Choroid plexus epithelial cell (primary cell): ENCODE data around the gene IDH2.

ENCODE experiments used
- DNase-seq: peaks from one replicate; pipeline ENCODE4 v3.0.0-alpha.2; 2010; ENCODE audit warnings: low read depth
- H3K4me3 ChIP-seq: 2 replicates; pipeline ENCODE4 v1.5.1; 2011; ENCODE audit warnings: low read depth, mild to moderate bottlenecking, control low read depth, low read length, moderate library complexity
- TF ChIP-seq, protein P1 (sequence below): conservative IDR thresholded peaks from 2 replicates; pipeline ENCODE4 v1.5.1; 2011; ENCODE audit warnings: low read depth, mild to moderate bottlenecking, control low read depth, inconsistent platforms, low read length, moderate library complexity

The IDH2 gene

DNA sequence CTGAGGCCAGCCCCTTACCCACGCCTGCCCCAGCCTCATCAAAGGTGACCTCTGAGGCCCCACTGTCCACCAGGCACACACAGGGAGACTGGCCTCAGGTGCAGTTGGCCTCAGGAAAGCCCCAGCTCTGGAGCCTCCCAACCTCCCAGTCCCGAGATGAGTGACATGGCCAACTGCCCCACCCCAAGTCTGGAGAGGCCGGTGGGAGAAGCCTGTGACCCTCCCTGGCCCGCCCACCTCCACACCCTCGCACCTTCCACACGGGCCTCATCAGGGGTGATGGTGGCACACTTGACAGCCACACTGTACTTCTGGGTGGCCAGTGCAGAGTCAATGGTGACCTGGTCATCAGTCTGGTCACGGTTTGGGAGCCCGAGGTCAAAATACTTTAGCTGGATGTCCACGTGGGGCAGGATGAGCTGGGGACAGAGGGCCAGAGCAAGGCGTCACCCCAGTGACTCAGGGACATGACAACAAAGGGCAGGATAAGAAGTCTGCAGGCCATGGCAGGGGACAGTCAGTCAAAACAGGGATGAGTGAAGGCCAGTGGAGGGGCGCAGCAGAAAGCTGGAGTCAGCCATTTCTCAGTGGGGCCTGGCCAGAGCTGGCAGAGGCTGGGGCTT, 11.9 kb downstream of the IDH2 start:
- no peak for DNase-seq
- TF ChIP-seq, protein P1, sequence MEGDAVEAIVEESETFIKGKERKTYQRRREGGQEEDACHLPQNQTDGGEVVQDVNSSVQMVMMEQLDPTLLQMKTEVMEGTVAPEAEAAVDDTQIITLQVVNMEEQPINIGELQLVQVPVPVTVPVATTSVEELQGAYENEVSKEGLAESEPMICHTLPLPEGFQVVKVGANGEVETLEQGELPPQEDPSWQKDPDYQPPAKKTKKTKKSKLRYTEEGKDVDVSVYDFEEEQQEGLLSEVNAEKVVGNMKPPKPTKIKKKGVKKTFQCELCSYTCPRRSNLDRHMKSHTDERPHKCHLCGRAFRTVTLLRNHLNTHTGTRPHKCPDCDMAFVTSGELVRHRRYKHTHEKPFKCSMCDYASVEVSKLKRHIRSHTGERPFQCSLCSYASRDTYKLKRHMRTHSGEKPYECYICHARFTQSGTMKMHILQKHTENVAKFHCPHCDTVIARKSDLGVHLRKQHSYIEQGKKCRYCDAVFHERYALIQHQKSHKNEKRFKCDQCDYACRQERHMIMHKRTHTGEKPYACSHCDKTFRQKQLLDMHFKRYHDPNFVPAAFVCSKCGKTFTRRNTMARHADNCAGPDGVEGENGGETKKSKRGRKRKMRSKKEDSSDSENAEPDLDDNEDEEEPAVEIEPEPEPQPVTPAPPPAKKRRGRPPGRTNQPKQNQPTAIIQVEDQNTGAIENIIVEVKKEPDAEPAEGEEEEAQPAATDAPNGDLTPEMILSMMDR, result no peak
- no peak overlapping the region for H3K4me3 ChIP-seq

DNA sequence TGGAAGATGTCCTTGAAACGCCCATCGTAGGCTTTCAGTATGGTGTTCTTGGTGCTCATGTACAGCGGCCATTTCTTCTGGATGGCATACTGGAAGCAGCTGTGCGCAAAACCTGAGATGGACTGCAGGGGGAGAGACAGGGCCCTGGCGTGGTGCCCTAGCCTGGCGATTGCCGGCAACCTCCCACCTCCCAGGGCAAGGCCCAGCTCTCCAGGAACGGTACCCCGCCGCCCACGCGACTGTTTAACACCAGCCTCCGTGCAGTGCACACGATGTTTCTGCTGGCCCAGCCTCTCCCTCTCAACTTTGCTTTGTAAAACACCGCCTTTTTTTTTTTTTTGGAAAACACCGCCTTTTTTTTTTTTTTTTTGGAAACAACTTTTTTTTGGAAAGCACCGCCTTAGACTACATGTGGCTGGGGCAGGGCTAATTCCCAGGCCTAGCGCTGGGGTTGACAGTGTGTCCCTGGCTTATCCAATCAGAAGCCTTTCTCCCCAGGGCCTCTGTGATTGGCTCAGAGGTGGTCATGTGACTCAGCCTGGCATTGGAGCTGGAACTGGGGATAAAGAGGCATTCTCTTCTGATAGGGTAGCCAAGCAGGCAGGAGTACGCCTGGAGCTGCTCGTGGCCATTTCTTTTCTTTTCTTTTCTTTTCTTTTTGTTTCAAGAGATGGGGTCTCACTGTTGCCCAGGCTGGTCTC, 14.7 kb downstream of the IDH2 start:
- H3K4me3 ChIP-seq, result no peak overlapping the region
- TF ChIP-seq, protein P1, result peak; percentile 39
- DNase-seq, result no peak

DNA sequence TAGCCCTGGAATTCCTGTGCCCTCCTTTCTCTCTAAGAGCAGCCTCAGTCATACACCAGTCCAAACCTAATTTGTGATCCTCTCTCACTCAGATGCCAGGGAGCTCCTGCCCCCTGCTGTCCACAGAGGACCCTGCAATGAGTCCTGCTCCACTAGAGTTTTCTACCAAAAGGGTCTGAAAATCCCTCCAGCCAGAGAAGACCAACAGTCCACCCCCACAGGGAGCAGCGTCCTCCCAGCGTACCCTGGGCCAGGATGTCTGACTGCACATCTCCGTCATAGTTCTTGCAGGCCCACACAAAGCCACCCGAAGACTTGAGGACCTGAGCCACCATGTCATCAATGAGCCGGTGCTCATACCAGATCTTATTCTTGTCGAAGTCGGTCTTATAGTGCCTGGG, 15.4 kb downstream of the IDH2 start:
- TF ChIP-seq, protein P1, result peak; percentile 89
- H3K4me3 ChIP-seq, result no peak overlapping the region
- peak; percentile 67 for DNase-seq

DNA sequence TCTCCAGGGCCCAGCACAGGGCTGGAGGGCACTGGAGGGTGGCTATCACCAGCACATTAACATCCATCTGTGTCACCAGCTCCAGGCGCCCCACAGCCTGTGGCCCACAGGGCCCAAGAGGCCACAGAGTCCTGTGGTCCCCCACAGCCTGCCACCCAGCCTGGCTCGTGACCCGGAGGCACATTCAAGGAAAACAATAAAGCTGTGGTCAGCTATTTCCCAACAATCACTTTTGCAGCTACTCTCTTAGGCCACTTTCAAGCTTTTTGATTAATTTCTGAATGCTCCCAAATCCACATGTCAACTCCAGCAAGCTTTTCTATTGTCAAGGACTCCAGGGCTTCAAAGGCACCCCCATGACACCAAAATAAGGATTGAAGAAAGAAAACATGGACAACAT, 16.7 kb downstream of the IDH2 start:
- DNase-seq, result no peak
- TF ChIP-seq, protein P1, result no peak
- no peak overlapping the region for H3K4me3 ChIP-seq

DNA sequence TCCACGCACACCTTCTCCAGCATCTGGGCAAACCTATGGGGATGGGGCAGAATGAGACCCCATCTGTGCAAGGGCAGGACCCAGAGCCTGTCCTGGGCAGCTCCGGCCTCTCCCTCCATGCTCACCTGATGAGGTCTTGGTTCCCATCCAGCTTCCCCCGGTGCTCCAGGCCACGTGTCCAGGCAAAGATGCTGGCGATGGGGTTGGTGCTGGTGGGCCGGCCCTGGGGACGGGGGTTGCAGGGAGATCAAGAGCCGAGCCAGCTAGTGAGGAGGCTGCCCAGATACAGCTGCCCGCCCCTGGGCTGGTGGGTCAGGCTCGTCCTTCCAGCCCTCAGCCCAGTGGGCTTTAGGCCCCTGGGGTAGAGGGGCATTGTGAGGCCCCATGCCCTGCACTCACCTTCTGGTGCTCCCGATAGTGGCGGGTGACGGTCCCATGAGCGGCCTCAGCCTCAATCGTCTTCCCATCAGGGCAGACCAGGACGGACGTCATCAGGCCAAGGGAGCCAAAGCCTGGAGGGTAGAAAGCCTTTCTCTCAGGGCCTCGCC, 17.3 kb downstream of the IDH2 start:
- TF ChIP-seq, protein P1, result no peak
- H3K4me3 ChIP-seq, result no peak overlapping the region
- no peak for DNase-seq

DNA sequence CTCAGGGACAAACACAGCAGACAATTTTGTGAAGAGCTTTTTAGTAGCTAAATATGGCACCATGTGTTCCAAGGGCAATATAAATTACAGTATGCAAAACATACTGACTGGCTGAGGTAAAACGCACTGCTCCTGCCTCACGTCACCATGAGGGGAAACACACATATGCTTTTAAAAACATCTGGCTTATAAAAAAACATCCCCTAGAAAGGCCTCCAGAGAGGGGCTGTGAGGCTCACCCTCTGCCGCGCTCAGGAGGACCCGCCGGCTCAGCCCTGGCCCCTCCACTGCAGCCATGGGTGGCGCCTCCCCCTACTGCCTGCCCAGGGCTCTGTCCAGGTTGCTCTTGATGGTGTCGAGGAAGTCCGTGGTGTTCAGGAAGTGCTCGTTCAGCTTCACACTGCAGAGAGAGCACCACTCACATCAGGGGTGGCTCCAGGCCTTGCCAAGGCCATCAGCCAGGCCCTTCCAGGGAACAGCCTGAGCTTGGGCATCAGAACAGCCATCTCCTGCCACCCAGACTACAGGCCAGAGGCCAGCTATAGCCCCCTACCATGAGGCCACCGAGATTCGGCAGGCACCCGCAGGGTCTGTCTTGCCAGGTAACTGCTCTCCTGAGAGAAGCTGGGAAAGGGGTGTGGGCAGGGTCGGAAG, 18.2 kb downstream of the IDH2 start:
- no peak overlapping the region for H3K4me3 ChIP-seq
- DNase-seq, result no peak
- TF ChIP-seq, protein P1, result no peak

DNA sequence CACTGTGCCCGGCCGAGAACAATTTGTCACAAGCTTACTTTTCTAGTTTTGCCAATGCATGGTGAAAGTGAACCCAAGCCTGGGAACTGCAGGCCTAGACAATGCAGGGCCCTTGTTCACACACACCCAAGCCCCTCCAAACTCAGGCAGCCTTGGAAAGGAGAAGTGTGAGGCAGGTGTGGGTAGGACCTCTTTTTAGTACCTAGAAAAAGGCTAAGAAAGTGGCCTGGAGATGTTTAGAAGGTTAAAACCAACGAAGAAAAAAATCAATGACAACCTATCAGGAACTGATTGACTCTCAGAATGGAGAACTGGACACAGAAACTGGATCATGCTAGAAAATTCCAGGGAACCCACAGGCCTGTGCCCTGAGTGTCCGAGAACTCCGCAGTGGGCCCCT, 18.8 kb downstream of the IDH2 start:
- DNase-seq, result no peak
- H3K4me3 ChIP-seq, result no peak overlapping the region
- TF ChIP-seq, protein P1, result no peak
